GM19438 (cell line): Measurements from ENCODE around the gene PRSS33.

Experiments
- ATAC-seq: cut with Tn5 transposase; IDR thresholded peaks from one replicate; pipeline ENCODE4 v1.9.1; 2021; ENCODE audit warnings: low read depth; ENCODE audit not compliant: unreplicated experiment

Gene PRSS33, protein sequence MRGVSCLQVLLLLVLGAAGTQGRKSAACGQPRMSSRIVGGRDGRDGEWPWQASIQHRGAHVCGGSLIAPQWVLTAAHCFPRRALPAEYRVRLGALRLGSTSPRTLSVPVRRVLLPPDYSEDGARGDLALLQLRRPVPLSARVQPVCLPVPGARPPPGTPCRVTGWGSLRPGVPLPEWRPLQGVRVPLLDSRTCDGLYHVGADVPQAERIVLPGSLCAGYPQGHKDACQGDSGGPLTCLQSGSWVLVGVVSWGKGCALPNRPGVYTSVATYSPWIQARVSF

DNA sequence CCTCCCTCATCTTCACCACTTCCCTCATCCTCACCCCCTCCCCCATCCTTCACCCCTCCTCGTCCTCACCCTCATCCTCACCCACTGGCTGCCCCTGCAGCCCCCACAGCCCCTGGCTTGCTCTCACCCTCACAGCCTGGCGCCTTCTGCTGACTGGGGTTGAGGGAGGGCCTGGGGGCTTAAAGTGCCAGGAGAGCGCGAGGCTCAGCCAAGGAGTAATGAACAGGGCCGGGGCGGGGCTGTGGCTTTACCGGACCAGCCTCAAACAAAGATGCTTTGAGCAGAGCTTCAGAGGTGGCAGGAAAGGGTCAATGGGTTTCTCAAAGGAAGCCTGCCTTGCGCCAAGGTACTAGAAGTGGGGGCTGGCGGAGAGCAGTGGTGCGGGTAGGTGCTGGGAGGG lies at the start of gene PRSS33:
Gene PRSS33, minus strand, starts transcription at position 155 of the 400 bp plus-strand sequence. CDS start 1,013 bp downstream, outside the sequence.
- no peak for ATAC-seq

DNA sequence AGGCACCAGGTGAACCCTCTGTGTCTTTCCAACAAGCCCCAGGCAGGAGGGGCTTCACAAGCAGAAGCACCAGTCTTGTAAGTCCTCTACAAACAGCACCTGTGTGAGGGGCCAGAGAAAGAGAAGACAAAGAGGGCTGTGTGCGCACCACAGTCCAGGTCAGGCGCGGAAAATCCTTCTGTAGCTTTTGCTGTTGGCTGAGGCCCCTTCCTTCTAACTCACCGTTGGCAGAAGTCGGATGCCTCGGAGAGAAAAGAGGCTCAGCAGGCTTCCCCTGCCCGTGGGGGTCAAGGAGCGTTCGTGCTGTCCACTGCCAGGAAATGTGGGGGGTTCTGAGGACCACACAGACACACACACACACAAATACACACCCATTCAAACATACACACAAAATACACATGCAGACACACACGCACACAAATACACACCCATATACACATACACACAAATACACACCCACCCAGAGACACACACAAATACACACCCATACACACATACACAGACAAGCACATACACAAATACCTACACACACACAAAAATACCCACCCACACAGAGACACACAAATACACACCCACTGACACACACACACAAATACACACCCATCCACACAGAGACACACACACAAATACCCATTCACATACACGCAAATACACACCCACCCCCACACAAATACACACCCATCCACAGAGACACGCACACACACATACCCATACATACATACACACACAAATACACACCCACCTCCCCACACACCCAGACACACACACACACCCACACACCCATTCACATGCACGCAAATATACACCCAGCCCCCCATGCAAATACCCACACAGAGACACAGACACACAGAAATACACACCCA lies 49.5 kb upstream of the PRSS33 start:
- ATAC-seq = no peak

DNA sequence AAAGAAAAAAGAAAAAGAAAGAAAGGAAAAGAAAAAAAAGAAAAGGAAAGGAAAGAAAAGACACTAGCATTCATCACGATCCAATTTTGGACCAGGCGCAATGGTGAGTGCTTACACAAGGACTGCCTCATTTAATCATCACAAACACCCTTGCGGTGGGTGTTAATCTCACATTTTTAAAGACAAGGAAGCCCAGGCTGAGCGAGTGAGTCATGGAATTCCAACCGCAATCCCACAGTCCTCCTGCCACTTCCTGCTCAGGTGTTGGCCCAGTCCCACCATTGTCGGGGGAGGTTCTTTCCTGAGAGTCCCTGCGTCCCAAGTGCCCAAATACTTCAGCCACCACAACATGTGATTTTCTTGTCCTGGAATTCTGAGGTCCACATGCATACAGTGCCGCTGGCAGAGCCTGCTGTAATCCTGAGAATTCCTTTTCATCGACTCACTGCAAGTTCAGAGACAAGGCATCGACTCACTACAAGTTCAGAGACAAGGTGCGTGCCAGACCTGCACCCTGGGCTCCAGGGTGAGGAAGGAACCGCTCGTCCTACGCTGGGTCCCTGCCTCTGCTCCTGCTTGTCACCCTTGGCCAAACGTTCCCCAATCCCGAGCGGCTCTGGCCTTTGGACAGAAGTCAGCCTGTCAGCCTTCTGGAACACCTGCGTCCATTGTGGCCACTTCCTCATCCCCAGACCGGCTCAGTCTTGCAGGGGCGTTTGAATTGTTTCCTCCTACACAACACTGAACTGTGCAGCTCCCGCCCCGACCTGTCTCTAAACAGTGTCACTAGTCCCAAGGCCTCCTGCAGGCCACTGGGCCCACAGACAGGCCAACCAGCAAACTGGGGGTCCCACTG lies 48.5 kb upstream of the PRSS33 start:
- ATAC-seq = no peak

DNA sequence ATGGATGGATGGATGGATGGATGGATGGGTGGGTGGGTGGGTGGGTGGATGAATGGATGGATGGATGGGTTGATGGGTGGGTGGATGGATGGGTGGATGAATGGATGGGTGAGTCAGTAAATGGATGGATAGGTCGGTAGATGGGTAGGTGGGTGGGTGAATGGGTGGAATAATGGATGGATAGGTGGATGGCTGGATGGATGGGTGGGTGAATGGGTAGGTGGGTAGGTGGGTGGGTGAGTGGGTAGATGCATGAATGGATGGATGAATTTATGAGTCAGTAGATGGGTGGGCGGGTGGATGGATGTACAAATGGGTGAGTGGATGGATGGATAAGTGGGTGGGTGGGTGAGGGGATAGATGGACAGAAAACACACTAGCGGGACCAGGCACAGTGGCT lies 47.6 kb upstream of the PRSS33 start:
- no peak for ATAC-seq

DNA sequence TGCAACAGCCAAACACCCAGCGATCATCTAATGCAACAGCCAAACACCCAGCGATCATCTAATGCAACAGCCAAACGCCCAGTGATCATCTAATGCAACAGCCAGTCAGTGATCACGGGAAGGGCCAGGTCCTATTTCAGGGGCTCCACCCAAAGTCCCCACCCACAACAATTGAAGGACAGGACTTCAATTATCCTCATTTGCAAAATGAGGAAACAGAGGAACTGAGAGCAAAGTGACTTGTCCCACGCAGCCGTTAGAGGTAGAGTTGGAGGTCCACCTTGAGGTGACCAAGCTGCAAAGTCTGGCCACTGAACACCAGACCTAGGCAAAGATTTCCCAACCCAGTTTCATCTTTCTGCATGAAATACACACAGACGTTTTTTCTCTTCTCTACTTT lies 46.4 kb upstream of the PRSS33 start:
- no peak for ATAC-seq

DNA sequence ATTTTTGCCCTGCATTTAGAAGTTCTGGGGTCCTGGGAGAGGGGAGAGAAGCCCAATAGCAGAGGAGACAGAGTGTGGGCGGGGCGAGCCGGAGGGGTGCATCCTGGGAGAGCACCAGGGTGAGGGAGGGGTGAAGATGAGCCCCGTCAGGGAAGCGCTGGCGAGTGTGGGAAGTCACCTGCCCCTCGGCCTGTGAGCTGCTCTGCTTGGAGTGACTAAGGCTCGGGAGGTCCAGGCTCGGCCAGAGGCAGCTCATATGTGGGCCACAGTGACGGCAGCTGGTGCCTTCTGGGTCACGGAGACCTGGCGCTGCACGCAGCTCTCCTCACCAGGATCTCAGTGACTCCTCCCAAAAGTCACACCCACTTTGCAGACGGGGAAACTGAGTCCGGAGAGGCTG lies 43.8 kb upstream of the PRSS33 start:
- no peak for ATAC-seq

DNA sequence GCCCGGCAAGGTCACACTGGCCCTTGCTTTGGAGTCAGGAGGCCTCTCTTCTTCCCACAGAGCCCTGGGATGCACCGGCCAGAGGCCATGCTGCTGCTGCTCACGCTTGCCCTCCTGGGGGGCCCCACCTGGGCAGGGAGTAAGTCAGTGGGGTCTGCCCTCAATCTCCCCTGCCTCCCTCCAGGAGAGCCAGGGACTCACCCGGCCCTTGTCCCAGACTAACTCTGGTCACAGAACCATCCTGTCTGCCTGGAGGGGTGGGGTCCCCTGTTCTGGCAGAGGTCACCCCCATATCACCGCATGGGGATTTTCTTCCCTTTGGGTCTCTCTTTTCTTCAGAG lies 43.0 kb upstream of the PRSS33 start:
- ATAC-seq = no peak

DNA sequence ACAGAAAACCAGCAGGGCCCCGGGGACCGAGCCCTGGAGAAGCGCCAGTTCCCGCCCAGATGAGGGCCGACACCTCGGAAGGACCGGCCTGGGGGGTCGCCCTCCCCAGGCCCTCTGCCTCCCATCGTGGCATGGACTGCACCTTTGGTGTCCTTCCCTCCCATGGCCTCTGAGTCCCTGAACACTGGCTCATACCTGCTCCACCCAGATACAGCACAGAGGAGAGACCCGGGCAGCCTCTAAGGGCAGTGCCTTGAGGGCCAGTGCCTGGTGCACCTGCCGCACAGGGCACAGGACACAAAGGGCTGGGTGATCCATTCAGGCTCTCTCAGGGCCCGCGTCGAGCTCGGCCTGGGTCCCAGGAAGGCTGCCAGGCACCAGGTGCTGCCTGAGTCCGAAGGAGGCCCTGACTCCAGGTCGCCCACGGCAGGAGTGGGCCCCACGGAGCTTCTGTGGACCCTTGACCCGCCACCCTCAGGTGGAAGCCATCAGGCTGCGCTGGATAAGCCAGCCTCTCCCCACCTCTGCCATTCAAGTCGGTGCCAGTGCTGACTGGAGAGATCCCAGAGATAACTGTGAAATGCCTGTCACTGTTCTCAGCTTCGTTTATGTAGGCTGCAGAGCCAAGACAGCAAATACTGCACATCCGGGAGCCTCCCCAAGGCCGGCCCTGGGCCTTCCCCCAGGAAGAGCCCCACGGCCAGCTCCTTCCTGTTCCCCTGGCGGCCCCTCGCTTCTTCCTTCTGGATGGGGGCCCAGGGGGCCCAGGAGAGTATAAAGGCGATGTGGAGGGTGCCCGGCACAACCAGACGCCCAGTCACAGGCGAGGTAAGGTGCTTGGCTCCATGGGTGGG lies 42.4 kb upstream of the PRSS33 start, which contains the start of gene ZG16B:
Gene ZG16B, plus strand, starts transcription at position 803 of the 854 bp plus-strand sequence. CDS start 139 bp downstream, outside the sequence.
- no peak for ATAC-seq

DNA sequence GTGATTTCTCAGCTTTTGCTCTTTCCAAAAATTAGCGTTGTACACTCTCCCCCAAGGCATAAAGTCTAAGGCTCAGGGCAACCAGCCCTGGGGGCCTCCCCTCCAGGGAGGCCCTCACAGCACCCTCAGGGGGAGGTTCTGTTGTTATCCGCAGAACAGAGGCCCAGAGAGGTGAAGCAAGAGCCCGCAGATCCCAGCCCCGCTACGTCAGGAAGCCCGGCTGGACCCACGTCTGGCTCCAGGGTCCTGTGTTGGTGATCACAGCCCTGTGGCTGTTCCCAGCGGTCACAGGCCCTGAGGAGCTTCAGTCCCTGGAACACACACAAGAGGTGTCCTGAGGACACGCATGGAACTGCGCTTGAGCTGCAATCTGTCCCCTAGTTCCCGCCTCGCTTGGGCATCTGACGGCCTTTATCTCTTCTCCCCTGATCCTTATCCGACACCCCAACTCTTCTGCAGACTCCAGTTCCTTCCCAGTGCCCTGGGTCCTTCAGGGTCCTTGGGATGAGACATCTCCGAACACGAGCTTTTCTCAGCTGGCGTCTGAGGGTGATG lies 41.6 kb upstream of the PRSS33 start:
- no peak for ATAC-seq

DNA sequence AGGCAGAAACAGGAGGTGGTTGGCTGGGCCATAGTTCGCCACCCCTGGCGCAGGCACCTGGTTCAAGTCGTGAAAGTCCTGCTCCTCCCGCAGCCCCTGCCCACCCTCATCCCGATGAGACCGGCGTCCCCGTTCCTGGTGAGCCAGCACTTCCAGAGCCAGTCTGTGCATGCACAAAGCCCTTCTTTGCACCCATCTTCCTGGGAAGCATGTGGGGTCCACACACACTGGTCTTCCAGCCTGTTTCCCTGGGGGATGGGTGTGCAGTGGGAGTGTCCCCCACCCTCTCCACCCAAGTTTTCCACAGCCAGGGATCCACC lies 41.1 kb upstream of the PRSS33 start:
- no peak for ATAC-seq

DNA sequence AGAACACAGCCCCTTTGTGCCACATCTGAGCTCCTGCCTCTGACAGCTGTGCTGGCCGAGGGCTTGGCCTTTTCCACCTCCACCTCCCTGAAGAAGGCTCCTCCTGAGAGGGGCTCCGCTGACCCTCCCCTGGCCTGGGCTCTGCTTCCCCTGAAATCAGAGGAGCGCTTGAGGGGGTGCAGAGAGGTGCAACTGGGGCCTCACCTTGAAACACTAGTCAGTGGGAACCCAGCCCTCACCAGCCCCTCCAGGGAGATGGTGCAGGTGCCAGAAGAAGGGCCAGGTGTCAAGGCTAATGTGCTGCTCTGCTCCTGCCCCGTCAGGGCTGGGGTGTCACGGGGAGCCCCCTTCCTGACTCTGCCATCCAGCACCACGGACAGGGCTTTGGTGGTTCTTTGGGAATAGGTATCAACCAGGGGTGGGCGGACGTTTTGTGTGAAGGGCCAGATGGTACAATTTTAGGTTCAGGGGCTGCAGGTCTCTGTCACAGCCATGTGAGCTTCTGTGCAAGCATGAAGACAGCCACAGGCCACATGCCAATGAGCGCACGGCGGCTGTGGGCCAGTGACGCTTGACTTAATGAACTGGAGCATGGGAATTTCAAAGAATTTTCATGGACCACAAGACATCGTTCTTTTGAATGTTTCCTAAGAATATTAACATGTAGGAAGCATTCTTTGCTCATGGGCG lies 40.6 kb upstream of the PRSS33 start:
- ATAC-seq = no peak

DNA sequence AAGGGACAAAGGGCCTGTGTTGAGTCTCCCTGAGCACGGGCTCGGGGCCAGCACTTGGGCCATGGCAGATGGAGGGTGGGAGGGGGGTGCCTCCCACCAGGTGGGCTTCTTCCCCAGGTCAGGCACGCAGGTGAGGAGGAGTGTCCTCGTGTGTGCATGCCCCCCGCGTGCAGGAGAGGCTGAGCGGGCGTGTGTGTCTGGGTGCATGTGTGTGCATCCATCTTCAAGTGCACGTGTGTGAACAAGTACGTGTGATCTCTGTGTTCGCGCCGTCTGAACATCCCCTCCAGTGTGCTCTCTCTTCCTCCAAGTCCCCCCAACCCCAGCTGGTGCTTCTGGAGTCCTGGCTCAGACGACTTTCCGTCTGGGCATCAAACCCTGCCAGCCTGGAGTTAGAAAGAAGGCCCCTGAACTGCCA lies 40.0 kb upstream of the PRSS33 start:
- ATAC-seq = no peak

DNA sequence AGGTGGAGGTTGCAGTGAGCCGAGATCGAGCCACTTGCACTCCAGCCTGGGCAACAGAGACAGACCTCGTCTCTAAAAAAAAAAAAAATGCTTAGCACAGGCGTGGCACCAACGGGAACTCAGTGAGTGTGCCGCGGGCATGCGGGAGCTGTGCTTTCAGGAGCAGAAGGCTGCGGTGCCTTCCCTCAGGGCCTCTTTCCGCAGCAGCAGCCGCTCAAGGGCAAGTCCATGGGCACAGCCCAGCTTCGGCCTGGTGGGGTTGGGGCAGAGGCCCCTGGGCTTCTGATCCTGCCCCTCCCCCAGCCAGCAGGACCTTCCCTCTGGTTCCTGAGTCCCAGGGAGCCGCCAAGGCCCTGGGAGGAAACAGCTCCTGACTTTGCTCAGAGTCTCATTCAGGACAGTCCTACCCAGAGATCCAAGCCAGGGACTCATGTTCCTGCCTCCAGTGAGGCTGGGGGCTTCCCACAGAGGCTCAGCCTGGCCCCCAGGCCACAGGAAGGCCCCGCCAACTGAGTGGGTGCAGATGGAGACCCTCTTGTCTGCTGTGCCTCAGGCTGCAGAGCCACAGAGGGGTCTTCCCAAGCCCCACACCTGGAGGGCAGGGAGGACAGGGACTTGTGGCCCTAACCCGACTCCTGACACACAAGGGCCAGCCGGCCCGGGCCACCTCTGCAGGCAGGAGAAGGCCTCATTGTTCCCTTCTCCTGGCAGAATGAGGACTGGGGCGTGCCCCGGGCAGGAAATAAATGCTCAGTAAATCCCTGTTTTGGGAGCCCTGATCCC lies 39.4 kb upstream of the PRSS33 start:
- no peak for ATAC-seq

DNA sequence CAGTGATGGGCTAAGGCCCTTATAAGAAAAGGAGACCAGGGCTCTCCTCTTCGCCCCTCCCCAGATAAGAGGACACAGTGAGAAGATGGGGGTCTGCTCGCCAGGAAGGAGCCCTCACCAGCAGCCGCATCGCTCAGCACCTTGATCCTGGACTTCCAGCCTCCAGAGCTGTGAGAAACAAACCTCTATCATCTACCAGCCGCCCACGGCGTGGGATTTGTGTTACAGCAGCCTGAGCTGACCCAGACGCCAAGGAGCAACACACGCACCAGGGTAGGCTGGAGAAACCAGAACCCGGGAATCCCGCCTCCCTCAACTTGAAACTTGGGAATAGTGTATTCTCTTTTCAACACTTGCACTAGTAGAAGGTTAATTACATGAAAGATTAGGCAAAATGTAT lies 38.5 kb upstream of the PRSS33 start:
- ATAC-seq = no peak

DNA sequence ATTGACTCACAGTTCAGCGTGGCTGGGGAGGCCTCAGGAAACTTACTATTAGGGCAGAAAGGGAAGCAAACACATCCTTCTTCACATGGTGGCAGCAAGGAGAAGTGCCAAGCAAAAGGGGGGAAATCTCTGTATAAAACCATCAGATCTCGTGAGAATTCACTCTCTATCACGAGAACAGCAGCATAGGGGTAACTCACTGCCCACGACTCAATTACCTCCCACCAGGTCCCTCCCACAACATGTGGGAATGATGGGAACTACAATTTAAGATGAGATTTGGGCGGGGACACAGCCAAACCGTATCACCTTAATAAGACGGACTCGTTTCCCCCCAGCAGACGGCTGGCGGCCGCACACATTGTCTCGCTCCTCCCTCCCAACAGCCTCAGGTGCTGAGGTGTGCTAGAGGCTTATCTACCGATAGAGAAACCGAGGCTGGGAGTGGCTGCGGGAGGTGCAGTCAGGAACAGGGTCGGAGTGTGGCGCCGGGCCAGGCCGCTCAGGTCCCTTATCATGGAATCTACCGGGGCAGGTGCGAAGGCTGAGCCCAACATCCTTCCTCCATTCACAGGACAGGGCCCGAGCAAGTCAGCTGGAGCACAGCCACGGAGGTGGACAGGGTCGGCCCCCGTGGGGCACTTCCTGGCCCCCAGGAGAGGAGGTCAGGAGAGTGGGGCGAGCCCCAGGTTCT lies 37.8 kb upstream of the PRSS33 start:
- ATAC-seq = no peak

DNA sequence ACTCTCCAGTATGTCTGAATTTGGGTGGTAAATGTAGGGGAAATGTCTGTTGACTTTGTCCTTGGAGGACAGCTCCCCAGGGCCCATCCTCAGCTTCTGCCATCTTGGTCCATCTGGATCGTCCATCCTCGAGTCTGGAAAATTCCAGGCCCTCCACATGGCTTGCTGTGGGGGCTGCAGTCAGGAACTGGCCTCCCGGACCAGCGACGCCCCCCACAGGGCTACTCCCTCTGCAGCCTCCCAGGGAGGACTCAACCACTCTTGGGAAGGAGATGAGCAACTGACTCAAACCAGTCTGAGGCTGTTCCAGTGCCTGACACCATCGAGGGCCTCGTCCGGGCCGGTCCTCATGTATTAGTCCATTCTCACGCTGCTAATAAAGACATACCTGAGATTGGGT lies 37.3 kb upstream of the PRSS33 start:
- no peak for ATAC-seq

DNA sequence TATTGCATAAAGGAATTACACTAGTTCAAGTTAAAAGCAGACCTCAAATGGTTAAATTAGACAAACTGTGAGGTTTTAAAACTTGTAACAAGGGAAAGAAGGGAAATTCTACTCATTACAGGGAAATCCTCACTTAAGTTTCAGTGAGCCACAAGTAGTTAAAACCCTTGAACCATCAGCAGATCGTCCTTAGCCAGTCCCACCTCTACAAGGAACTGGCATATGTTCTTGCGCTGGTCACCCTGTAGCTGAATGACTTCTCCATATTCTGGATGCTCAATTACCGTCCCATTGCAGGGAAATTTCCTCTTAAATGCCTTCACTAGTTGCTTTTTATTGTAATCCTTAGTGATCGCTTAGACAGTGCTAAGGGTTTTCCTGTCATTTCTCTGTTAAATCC lies 35.1 kb upstream of the PRSS33 start:
- ATAC-seq = no peak

DNA sequence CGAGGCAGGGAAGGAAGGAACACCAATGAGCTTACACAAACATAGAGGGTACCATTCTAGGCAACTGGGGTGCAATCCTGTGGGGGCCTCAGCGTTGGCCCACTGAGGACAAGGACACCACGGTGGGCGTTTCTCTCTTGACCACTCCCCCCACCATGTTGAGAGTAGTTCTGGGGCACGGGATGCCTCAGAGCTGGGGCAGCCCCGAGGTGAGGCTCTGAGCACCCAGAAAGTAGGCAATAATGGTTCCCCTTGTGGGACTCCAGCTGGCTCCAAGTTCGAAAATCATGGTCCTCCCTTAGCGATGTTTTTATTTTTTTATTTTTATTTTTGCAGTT lies 34.8 kb upstream of the PRSS33 start:
- ATAC-seq = no peak
